Gastroesophageal sphincter (tissue), 3 donors: ENCODE data around the gene GAS2.

Experiments
- CTCF ChIP-seq, 4 experiments: fragments of 200-600 bp in 2 of 4; fragments of 450-650 bp in 2 of 4; sonication (generic) in 1 of 4; IDR thresholded peaks; one replicate each; pipeline ENCODE4 v1.5.1; 2017 to 2019; ENCODE audit warnings: antibody characterized with exemption in 4 of 4, mild to moderate bottlenecking in 2 of 4, moderate library complexity in 2 of 4
- EP300 ChIP-seq: sonication (generic); formaldehyde crosslinking; IDR thresholded peaks from one replicate; pipeline ENCODE4 v1.6.1; 2017; ENCODE audit warnings: antibody characterized with exemption, mild to moderate bottlenecking
- POLR2A ChIP-seq, 2 donors: fragments of 450-650 bp; IDR thresholded peaks; one replicate each; pipeline ENCODE4 v1.6.1; 2017; ENCODE audit warnings: antibody characterized with exemption in 2 of 2, mild to moderate bottlenecking in 2 of 2, moderate library complexity in 1 of 2
- POLR2AphosphoS5 ChIP-seq: sonication (generic); formaldehyde crosslinking; IDR thresholded peaks from one replicate; pipeline ENCODE4 v1.6.1; 2017; ENCODE audit warnings: antibody characterized with exemption

- TF ChIP-seq POLR2A (IDR thresholded peaks at IDR 0.05) (no peak), POLR2AphosphoS5 (no peak), CTCF (IDR thresholded peaks at IDR 0.05) (no peak), EP300 (no peak)
Observed at GRCh38 chr11:22703591-22703990, 37.2 kb downstream of the GAS2 start.
